ENCODE measurements around the gene COL19A1.
"Not testable (repeated sequence)": the region's sequence is repeated elsewhere in the genome, so short reads cannot be mapped to it uniquely, and the experiment has no call there.

The COL19A1 gene

GRCh38 chr6:69866351-69866769 is at the start of gene COL19A1:
Gene COL19A1, plus strand, starts transcription at chr6:69866556. Its CDS starts 13,012 bp downstream, at chr6:69879568.
- DNase-seq = no peak

- DNase-seq = peak in 1 of 2 donors; percentile 0
Measured at GRCh38 chr6:69816569-69816968, 49.8 kb upstream of the COL19A1 start.

GRCh38 chr6:69817358-69817757 is 49.0 kb upstream of the COL19A1 start:
- DNase-seq = no peak

- no peak for DNase-seq
Measured at GRCh38 chr6:69818223-69818930, 48.0 kb upstream of the COL19A1 start.

- DNase-seq = no peak
Measured at GRCh38 chr6:69819138-69819537, 47.2 kb upstream of the COL19A1 start.

GRCh38 chr6:69820018-69820417 is 46.3 kb upstream of the COL19A1 start:
- DNase-seq = no peak

GRCh38 chr6:69820438-69820837 is 45.9 kb upstream of the COL19A1 start:
- peak in 1 of 2 donors; percentile 2 for DNase-seq

GRCh38 chr6:69824355-69824754 is 42.0 kb upstream of the COL19A1 start:
- DNase-seq = not testable (repeated sequence)

GRCh38 chr6:69825904-69826303 is 40.5 kb upstream of the COL19A1 start:
- DNase-seq = no peak

- no peak for DNase-seq
Measured at GRCh38 chr6:69827276-69827893, 39.0 kb upstream of the COL19A1 start.

- no peak for DNase-seq
Measured at GRCh38 chr6:69832558-69832957, 33.8 kb upstream of the COL19A1 start.

- peak in 1 of 2 donors; percentile 67 for DNase-seq
Measured at GRCh38 chr6:69835414-69836179, 30.8 kb upstream of the COL19A1 start.

- DNase-seq = no peak
Measured at GRCh38 chr6:69841862-69842261, 24.5 kb upstream of the COL19A1 start.

- no peak for DNase-seq
Measured at GRCh38 chr6:69843189-69843588, 23.2 kb upstream of the COL19A1 start.

- DNase-seq = no peak
Measured at GRCh38 chr6:69846312-69846711, 20.0 kb upstream of the COL19A1 start.

GRCh38 chr6:69846770-69847491 is 19.4 kb upstream of the COL19A1 start:
- DNase-seq = no peak

- DNase-seq = no peak
Measured at GRCh38 chr6:69847492-69847788, 18.9 kb upstream of the COL19A1 start.

GRCh38 chr6:69848552-69848951 is 17.8 kb upstream of the COL19A1 start:
- no peak for DNase-seq

- DNase-seq = no peak
Measured at GRCh38 chr6:69852706-69853105, 13.7 kb upstream of the COL19A1 start.

- DNase-seq = no peak
Measured at GRCh38 chr6:69861986-69862385, 4.4 kb upstream of the COL19A1 start.

- no peak for DNase-seq
Measured at GRCh38 chr6:69863766-69864165, 2.6 kb upstream of the COL19A1 start.

- DNase-seq = no peak
Measured at GRCh38 chr6:69865126-69865525, 1.2 kb upstream of the COL19A1 start.

All from hippocampal formation (tissue), 2 donors.